HEK293 (cell line): ENCODE measurements around the gene CYBA.

Source experiments
- CTCF ChIP-seq: fragments of 450-650 bp; formaldehyde crosslinking; IDR thresholded peaks from 2 replicates; pipeline ENCODE4 v1.5.1; 2016; ENCODE audit warnings: missing biosample characterization, missing genetic modification characterization
- KLF1 ChIP-seq: fragments of 450-650 bp; formaldehyde crosslinking; IDR thresholded peaks from 2 replicates; pipeline ENCODE4 v1.5.1; 2016; ENCODE audit warnings: missing biosample characterization, missing genetic modification characterization
- MEIS1 ChIP-seq: sonication (generic); formaldehyde crosslinking; IDR thresholded peaks from 2 replicates; pipeline ENCODE4 v1.8.1; 2022; ENCODE audit warnings: missing genetic modification reagents, mild to moderate bottlenecking, borderline replicate concordance
- PRDM10 ChIP-seq: fragments of 450-650 bp; formaldehyde crosslinking; IDR thresholded peaks from 2 replicates; pipeline ENCODE4 v1.5.1; 2016; ENCODE audit warnings: missing biosample characterization, missing genetic modification characterization
- REST ChIP-seq: fragments of 450-650 bp; formaldehyde crosslinking; IDR thresholded peaks from 2 replicates; pipeline ENCODE4 v1.5.1; 2016; ENCODE audit warnings: missing biosample characterization, missing genetic modification characterization
- SP3 ChIP-seq: fragments of 450-650 bp; formaldehyde crosslinking; IDR thresholded peaks from 2 replicates; pipeline ENCODE4 v1.5.1; 2016; ENCODE audit warnings: missing biosample characterization, missing genetic modification characterization
- ZNF174 ChIP-seq: fragments of 450-650 bp; formaldehyde crosslinking; IDR thresholded peaks from 2 replicates; pipeline ENCODE4 v1.5.0; 2017; ENCODE audit warnings: missing biosample characterization, mild to moderate bottlenecking, missing genetic modification characterization
- ZNF18 ChIP-seq: fragments of 450-650 bp; formaldehyde crosslinking; IDR thresholded peaks from 2 replicates; pipeline ENCODE4 v1.5.1; 2016; ENCODE audit warnings: missing biosample characterization, missing genetic modification characterization
- ZNF24 ChIP-seq: fragments of 450-650 bp; formaldehyde crosslinking; IDR thresholded peaks from 2 replicates; pipeline ENCODE4 v1.5.1; 2016; ENCODE audit warnings: missing biosample characterization, missing genetic modification characterization
- ZNF274 ChIP-seq, 2 experiments: fragments of 200-500 bp in 1 of 2; fragments of 450-650 bp in 1 of 2; sonication (Bioruptor generic) in 1 of 2; formaldehyde crosslinking in 1 of 2; IDR thresholded peaks; 2 replicates each; pipeline versions ENCODE4 v1.5.1 to v1.6.1; 2014 to 2016; ENCODE audit warnings: borderline replicate concordance in 1 of 2, inconsistent platforms in 1 of 2, low read length in 1 of 2, missing biosample characterization in 1 of 2, missing genetic modification characterization in 1 of 2
- ZNF76 ChIP-seq: fragments of 450-650 bp; formaldehyde crosslinking; IDR thresholded peaks from 2 replicates; pipeline ENCODE4; 2016; ENCODE audit warnings: low read depth, missing biosample characterization, missing genetic modification characterization, borderline replicate concordance
- ZNF792 ChIP-seq: fragments of 450-650 bp; formaldehyde crosslinking; IDR thresholded peaks from 2 replicates; pipeline ENCODE4 v1.5.1; 2016; ENCODE audit warnings: missing biosample characterization, missing genetic modification characterization
- ZXDB ChIP-seq: fragments of 450-650 bp; formaldehyde crosslinking; IDR thresholded peaks from 2 replicates; pipeline ENCODE4 v1.5.1; 2016; ENCODE audit warnings: missing biosample characterization, missing genetic modification characterization

- TF ChIP-seq CTCF (tag by site-specific recombination) (no peak), ZNF174 (tag by site-specific recombination) (no peak), REST (no peak), ZXDB (tag by site-specific recombination) (no peak), ZNF274 (IDR thresholded peaks at IDR 0.05; ENCODE audit: low read length) (no peak), ZNF274 (tag by site-specific recombination; IDR thresholded peaks at IDR 0.05; ENCODE audit: borderline replicate concordance) (no peak), ZNF792 (tag by site-specific recombination) (no peak), KLF1 (tag by site-specific recombination) (no peak), ZNF18 (no peak), PRDM10 (no peak), ZNF76 (tag by site-specific recombination) (no peak), SP3 (tag by site-specific recombination) (no peak), ZNF24 (tag by site-specific recombination) (no peak), MEIS1 (no peak)
Measured at GRCh38 chr16:88667461-88667860, 16.6 kb upstream of the CYBA start.
